Ammon's horn (tissue), 1 donor: ENCODE data around the gene APOC3.
"Not testable (repeated sequence)": the region's sequence is repeated elsewhere in the genome, so short reads cannot be mapped to it uniquely, and the experiment has no call there.

Experiments
- DNase-seq: peaks from one replicate; pipeline ENCODE4 v3.0.0-alpha.2; 2016; ENCODE audit warnings: low spot score

The APOC3 gene

DNA sequence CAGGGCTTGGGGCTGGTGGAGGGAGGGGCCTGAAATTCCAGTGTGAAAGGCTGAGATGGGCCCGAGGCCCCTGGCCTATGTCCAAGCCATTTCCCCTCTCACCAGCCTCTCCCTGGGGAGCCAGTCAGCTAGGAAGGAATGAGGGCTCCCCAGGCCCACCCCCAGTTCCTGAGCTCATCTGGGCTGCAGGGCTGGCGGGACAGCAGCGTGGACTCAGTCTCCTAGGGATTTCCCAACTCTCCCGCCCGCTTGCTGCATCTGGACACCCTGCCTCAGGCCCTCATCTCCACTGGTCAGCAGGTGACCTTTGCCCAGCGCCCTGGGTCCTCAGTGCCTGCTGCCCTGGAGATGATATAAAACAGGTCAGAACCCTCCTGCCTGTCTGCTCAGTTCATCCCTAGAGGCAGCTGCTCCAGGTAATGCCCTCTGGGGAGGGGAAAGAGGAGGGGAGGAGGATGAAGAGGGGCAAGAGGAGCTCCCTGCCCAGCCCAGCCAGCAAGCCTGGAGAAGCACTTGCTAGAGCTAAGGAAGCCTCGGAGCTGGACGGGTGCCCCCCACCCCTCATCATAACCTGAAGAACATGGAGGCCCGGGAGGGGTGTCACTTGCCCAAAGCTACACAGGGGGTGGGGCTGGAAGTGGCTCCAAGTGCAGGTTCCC lies at the start of gene APOC3:
APOC3 (plus strand) TSS at position 383 of the 659 bp plus-strand sequence. CDS start 676 bp downstream, outside the sequence.
- DNase-seq: no peak

DNA sequence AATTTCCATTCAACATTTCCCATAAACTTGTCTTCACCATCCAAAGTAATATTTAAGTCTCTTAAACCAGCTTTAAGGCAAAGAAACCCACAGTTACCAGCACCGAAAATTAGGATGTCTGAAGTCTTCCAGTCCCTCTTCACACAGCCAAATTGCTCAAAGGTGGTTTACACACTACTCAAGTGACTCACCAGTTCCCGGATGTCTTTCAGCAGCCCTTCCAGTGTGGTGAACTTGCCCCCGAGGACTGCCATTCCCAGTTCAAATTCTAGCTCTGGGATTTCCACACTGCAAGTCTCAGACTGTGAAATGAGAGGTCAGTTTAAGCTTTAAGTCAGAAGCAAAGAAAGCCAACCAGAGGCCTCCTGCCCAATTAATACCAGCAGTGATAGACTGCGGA lies 47.0 kb upstream of the APOC3 start:
- no peak for DNase-seq

DNA sequence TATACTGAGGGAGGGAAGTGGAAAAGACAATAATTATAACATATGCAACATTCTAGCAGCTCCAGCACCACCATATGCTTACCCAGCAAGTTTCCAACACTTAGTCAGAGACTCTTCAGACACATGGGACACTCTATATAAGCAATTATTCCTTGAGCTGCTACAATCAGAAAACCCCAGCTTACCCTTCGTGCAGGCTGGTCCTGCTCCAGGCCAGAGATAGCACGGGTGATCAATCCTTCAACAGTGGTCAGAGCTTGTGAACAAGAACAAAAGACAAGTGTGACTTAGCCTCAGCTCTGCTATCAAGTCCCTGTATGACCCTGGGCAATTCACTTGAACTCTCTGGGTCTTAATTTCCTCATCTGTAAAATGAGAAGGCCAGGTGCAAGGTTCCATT lies 43.4 kb upstream of the APOC3 start:
- no peak for DNase-seq

DNA sequence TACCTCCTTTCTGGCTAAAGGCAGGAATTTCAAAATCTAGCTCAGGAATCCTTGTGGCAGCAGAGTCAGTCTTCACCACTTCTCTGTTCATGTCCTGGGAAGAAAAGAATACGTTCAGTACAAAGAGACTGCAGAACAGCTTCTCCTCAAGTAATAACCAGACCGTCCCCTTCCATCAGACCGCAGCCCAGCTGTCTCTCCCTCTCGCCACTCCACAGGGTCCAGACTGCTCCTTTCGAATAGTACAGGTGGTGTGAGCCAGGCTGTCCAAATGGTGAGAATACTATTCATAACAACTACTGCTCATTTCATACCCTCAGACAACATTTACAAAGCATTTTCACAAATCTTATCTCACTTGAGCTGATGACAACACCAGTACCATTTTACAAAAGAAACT lies 42.7 kb upstream of the APOC3 start:
- no peak for DNase-seq

DNA sequence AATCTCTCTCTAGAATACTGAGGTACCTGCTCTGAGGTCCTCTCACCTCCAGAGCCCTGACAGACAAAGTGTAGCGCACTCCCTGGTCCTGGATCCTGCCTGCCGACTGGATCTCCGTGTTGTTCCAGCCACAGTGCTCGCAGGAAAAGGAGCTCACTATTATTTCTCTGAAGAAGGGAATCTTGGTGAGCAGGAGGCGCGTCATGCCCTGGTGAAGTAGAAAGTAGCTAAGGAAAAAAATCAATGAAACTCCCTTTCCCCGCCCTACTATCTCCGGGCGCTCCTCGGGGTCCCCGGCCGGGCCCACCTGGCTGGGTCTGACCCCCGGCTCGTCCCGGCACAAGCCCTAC lies 42.3 kb upstream of the APOC3 start:
- no peak for DNase-seq

DNA sequence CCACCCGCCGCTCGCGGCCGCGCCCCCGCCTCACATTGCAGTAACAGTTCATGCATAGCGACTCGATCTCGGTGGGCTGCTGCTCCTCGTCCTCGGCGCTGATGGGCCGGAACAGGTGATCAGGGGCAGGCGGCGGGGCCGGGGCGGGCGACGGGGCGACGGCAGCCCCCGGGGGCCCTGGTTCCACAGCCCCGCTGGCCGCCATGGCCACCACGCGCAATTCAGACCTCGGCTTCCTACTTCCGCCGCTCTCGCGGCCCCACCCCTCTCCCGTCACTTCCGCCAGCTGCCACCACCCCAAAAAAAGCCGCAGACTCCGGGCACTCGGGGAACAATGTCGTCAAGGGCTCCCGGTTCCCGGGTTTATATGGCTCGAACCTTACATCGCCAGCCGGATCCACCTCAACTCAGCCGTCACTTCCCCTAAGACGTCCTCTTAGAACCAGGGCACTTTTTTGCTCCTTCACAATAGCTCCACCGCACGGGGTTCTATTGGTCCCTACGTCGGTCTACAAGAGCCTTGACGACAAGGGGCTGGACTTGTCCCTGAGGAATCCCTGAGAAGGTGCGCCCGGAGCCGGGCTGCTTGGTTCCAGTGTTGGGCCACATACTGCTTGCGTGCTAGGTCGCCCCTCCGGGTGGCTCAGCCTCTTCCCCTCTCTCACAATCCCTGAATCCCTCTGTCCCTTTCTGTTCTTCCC lies 41.8 kb upstream of the APOC3 start, which contains the start of gene ZPR1:
ZPR1 (minus strand) TSS at position 238 of the 701 bp plus-strand sequence; CDS start at position 205, 33 bp downstream.
- DNase-seq: peak; percentile 87

DNA sequence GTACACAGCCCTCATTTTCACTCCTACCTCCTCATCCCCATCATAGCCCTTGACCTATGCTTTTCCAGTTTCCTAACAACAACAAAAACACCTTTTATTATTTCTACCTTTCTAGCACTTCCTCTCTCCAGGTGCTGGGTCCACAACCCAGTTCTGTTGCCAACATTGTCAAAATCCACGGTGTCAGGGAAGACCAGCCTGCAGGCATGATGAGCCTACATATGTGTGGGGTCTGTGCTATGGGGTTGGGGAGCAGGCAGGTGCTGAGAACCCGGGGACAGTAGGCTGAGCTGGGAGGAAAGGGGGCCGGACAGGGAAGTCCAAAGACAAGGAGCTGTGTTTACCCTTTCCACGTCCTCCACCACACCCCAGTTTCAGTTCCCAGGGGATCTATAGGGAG lies 41.2 kb upstream of the APOC3 start:
- DNase-seq: no peak

DNA sequence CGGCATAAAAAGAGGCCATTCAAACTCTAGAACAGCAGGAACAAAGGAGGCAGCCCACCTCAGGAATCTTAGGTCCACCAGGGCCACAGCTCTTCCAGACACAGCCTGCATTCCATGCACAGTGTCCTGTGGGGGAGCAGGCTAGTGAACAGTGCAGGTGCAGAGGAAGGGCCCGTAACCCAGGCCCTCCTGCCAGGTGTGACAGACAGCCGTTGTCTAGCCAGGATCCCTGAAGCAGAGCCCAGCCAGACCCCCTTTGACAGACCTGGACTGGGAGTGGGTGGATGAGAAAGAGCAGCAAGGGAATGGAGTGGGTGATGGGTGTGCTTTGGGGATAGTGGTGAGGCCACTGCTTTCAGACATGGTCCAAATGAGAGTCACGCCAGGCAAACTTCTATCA lies 40.7 kb upstream of the APOC3 start:
- DNase-seq: no peak

DNA sequence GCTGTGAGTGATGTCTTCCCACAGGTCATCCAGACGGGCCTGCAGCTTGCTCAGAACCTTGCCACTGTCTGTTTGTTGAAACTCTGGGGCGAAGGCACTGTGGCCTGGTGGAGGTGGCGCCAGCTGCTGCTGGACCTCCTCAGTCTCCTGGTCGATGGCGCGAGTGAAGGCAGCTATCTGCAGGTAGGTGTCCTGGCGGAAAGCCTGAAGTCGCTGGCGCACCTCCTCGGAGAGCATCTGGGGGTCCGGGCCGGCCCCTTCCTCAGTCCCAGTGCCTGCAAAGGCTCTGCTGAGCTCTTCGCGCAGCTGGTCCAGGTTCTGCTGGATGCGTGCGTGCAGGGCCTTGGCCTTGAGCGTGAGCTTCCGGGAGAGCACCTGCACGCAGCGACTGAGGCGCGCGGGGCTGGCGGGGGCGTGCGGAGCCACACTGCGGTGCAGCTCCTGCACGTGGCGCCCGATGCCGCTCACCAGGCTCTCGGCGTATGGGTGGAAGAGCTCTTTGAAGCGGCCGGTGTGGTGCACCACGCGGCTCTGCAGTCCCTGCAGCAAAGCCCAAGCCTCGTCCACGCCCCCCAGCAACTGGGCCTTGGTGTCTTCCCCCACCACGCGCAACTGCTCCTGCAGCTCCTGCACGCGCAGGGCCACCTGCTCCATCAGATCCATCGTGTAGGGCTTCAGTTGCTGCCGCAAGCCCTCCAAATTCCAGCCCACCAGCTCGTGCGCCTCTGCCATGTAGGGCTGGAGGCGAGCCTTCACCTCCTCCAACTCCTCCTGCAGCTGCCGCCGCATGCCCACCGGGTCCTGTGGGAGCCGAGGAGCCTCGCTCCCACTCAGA lies 39.3 kb upstream of the APOC3 start:
- DNase-seq: no peak

DNA sequence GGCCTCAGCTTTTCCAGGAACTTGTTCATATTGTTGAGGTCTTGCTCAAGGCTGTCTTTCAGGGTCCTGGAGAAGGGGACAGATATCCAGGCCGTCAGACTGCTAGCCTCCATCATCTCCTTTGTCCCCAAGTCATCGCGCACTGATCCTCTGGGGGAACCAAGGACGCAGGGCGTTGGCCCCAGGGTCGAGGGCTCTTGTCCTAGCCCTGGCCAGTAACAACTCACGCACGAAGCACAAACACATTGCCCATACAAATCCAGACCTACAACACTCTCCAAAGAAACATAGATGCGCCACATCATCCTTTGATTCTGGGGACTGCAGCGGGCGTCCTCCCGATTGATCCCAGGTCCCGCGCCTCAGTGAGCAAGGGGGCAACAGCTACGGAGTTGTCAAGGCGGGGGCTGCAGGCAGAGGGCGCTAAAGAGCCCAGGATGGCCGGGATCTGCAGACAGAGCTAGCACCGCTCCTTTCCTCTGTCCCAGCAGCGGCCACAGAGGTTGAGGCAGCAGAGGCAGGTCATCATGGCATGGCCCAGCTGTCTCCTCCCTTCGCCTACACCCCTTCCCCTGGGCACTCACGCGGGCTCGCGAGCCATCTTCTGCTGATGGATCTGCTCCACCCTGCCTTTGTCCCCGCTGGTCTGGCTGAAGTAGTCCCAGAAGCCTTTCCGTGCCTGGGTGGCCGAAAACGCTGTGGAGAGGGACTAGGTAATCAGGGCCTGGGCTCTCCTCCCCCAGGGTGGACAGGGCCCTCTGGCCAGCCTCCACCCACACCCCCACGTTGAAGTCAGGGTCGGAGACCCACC lies 38.5 kb upstream of the APOC3 start:
- DNase-seq: peak; percentile 87

DNA sequence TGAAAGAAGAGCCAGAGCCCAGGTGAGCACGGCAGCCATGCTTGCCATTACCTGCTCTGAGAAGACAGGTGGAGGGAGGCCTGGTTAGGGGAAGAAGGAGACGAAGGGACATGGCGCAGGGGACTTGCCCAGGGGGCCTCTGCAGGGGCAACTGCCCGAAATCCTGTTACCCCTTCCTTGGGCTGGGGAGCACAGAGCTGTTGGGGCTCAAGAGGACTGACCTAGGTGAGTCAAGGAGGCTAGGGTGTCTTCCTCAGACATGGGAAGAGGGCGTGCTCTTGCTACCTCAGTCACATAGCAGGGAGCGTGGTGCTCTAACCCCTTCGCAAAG lies 37.9 kb upstream of the APOC3 start, which contains the start of gene APOA5:
APOA5 (minus strand) TSS at position 67 of the 331 bp plus-strand sequence; CDS start at position 48, 19 bp downstream.
- no peak for DNase-seq

DNA sequence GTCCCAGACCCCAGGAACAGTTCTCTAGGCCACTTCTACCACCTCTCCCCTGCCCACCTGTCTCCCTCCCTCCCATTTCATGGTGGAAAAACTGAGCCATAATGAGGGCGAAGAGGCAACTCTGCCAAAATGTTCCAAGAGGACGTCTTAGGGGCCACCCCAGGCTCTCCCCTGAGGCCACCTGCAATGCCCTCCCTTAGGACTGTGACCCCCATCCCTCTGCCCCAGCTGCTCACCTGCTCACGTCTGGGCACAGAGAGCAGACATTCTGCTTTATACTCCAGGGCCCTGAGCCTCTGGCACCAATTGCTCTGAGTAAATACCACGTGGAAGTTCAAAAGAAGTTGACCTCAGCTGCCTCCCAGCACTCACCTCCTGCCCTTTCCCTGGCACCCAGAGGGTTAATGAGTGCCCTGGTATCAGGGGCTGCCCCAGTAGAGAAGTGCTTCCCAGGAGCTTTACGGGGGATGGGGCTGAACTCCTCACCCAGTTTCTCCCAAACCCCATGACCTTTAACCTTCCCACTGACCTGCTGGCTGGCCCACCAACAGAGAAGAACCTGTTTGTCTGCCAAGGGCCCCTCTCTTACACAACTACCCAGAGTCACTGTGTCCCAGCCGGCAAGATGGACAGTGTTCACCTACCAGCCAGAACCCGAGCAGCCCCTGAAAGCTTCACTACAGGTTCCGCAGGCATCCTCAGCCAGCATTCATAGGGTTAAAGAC lies 37.4 kb upstream of the APOC3 start:
- DNase-seq: no peak

DNA sequence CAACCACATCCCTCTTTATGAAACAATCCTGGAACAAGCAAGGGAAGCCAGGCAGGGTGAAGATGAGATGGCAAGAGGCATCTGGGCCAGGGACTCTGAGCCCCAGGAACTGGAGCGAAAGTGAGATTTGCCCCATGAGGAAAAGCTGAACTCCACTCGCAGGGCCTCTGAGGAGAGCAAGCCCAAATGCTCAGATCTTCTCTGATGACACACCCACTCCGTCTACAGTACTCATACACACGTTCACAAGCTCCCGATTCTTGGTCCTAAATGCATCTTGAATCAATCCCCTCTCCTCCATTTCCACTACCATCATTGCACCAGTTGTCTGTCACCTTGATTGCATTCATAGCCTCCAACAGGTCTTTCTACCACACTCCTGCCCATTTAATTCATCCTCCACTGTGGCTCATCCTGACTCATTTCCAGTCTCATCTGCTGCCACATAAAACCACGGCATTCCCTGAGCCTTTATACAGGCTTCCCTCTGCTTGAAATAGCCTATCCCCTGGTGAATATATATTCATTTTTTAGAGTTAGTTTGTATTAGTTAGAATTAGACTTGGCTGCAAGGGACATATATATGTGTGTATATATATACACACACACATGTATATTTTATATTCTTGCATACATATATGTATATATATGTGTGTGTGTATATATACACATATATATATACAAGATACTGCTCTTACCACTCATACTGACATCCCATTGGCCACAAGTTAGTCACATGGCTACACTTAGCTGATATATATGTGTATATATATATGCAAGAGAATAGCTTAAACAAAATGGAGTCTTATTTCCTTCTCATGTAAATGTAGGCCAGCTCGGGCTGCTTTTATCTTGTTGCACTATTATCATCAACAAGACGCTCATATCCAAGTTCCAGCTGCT lies 36.6 kb upstream of the APOC3 start:
- no peak for DNase-seq

DNA sequence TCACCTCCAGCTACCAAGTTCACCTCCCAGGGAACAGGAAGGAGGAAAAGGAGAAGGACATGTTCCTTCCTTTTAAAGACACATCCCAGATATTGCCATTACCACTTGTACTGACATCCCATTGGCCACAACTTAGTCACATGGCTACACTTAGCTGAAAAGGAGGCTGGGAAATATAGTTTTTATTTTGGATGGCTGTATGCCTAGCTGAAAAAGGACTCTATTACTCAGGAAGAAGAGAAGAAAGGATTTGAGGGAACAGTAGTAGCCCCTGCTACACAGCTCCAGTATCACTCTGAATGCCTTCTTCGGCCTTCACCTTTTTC lies 36.0 kb upstream of the APOC3 start:
- DNase-seq: no peak

DNA sequence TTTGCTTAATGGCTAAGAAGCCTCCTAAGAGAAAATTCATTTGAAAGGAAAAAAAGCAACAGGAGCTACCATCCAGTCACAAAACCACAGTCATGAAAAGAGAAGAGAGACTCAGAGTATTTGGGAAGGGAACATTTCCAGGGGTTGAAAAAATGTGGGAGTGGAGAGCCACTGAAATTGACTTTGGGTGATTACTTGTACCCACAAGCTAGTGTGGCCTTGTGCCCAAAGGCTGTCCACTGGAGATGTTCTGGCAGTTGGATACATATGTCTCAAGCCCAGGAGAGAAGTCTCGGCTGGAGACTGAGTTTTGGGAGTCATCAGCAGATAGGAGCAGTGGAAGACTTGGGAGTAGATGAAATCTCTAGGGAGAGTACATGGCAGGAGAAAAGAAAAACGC lies 34.9 kb upstream of the APOC3 start:
- no peak for DNase-seq

DNA sequence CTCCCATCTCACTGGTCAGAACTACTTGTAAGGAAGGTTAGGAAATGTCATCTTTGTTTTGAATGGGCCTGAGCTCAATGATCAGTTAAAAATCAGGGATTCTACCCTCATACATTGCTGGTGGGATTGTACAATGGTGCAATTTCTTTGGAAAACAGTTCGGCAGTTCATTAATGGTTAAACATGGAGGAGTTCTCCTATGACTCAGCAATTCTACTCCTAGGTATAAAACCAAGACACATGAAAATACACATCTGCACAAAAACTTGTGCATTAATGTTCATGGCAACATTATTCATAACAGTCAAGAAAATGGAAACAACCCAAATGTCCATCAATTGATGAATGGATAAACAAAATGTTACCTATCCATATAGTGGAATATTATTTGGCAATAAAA lies 33.2 kb upstream of the APOC3 start:
- DNase-seq: no peak

DNA sequence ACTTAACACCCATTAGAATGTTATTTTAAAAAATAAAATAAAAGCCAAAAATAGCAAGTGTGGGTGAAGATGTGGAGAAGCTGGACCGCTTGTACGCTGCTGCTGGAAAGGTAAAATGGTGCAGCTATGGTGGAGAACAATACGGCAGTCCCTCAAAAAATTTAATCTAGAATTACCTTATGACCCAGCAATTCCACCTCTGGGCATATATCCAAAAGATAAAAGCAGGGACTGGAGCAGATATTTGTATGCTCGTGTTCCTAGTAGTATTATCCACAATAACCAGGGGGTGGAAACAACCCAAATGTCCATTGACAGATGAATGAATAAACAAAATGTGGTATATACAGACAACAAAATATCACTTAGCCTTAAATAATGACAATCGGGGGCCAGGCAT lies 31.9 kb upstream of the APOC3 start:
- DNase-seq: no peak

DNA sequence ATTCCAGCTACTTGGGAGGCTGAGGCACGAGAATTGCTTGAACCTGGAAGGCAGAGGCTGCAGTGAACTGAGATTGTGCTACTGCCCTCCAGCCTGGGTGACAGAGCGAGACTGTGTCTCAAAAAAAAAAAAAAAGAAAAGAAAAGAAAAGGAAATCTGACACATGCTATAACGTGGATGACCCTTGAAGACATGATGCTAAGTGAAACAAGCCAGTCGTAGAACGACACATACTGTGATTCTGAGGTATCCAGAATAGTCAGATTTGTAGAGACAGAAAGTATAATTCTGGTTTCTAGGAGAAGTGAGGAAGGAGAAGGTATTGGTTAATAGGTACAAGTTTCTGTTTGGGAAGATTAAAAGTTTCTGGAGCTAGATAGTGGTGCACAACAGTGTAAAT lies 31.3 kb upstream of the APOC3 start:
- DNase-seq: no peak

DNA sequence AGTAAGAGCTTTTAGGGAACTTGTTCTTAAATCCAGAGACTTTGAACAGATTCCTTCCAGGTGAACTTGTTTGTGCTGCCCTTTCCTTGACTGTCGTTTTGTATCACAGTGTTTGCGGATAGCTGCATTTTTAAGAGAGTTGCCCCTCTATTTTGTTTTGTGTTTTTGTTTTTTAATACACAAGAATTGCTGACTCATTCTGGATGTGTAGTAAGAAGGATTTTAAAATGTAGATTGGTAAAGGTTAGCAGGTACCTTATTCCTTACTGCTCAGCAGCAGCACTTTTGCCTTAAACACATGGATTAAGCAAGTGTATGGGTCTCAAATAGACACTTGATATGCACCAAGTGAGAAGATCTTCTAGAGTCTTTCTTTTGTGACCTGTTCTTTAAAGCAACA lies 29.1 kb upstream of the APOC3 start:
- DNase-seq: no peak

DNA sequence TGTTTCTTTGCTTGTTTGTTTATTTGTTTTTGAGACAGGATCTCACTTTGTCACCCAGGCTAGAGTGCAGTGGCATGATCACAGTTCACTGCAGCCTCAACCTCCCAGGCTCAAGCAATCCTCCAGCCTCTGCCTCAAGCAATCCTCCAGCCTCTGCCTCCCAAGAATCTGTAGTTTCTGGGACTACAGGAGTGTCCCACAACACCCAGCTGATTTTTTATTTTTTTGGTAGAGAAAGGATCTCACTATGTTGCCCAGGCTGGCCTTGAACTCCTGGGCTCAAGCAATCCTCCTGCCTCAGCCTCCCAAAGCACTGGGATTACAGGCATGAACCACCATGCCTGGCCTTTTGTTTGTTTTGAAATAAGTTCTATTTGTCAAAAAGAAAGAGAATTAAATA lies 28.0 kb upstream of the APOC3 start:
- DNase-seq: not testable (repeated sequence)

DNA sequence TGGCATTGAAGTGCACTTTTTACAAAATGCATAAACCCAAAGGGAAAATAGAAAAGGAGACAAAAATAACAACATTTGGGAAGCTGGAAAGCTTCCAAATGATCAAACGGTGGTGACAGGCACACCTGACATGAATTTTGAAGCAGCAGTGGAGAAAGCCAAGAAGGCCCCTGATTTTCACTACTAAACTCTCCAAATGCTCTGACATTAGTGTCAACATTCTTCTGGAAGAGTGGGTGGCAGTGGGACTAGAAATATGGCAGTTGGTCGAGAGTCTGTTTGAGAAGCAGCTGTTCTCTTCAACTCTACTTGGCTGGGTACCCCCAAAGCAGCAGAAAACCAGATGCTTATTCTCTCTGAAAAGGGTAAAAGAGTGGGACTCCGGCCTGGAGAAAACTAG lies 25.7 kb upstream of the APOC3 start:
- DNase-seq: no peak
